PC-9 (cell line): ENCODE measurements around the gene SRSF1. TPM values are rescaled to one million over a fixed set of nuclear protein-coding genes. Genes with fewer than 3 reads are reported as not detected.

Source experiments
- BruUV-seq: library from RNA; stranded (reverse); fragments of 400-500 nt; replicated peaks from 2 replicates; lab custom pipeline; 2021; lab: Mats Ljungman, UMichigan
- CTCF ChIA-PET: fragments of 300-600 bp; sonication (Branson Sonifier 250); formaldehyde crosslinking; loops from one replicate; lab custom pipeline; 2022; ENCODE audit warnings: antibody characterized with exemption; lab: Charles Lee
- POLR2A ChIA-PET: fragments of 300-600 bp; sonication (Branson Sonifier 250); formaldehyde crosslinking; loops from one replicate; lab custom pipeline; 2022; ENCODE audit warnings: antibody characterized with exemption; ENCODE audit not compliant: unreplicated experiment; lab: Charles Lee
- DNase-seq, 2 experiments: peaks; one replicate each; pipeline versions ENCODE4 v3.0.0 to v3.0.0-alpha.2; 2015 to 2022; ENCODE audit warnings: mixed read lengths in 1 of 2
- H2AFZ ChIP-seq: fragments of 200-600 bp; sonication (generic); 2 replicates; pipeline ENCODE4 v1.8.1; 2017; ENCODE audit warnings: antibody characterized with exemption
- H3F3A ChIP-seq: fragments of 200-600 bp; sonication (generic); 2 replicates; pipeline ENCODE4 v1.8.1; 2017; ENCODE audit warnings: antibody characterized with exemption, mild to moderate bottlenecking, low read depth; ENCODE audit not compliant: insufficient read depth
- H3K27ac ChIP-seq: fragments of 200-600 bp; sonication (generic); 2 replicates; pipeline ENCODE4 v1.6.1; 2016; ENCODE audit warnings: mixed run types
- H3K27me3 ChIP-seq: fragments of 200-600 bp; sonication (generic); 2 replicates; pipeline ENCODE4 v1.6.1; 2016; ENCODE audit warnings: low read depth, mixed run types; ENCODE audit not compliant: insufficient read depth
- H3K36me3 ChIP-seq: fragments of 200-600 bp; sonication (generic); 2 replicates; pipeline ENCODE4 v1.6.1; 2016; ENCODE audit warnings: low read depth, mixed run types
- H3K4me1 ChIP-seq: fragments of 200-600 bp; sonication (generic); replicated peaks from 2 replicates; pipeline ENCODE4 v1.6.1; 2016; ENCODE audit warnings: mixed run types; ENCODE audit not compliant: insufficient read depth
- H3K4me2 ChIP-seq: fragments of 200-600 bp; sonication (generic); 2 replicates; pipeline ENCODE4 v1.6.1; 2017; ENCODE audit warnings: mixed run types
- H3K4me3 ChIP-seq: fragments of 200-600 bp; sonication (generic); 2 replicates; pipeline ENCODE4 v1.6.1; 2016; ENCODE audit warnings: mixed run types
- H3K79me2 ChIP-seq: fragments of 200-600 bp; sonication (generic); 2 replicates; pipeline ENCODE4 v1.6.1; 2017; ENCODE audit warnings: low read depth, mixed run types
- H3K9me2 ChIP-seq: fragments of 200-600 bp; sonication (generic); 2 replicates; pipeline ENCODE4 v1.8.1; 2017; ENCODE audit warnings: mild to moderate bottlenecking; ENCODE audit not compliant: insufficient read depth
- H3K9me3 ChIP-seq: fragments of 200-600 bp; sonication (generic); 2 replicates; pipeline ENCODE4 v1.8.1; 2016; ENCODE audit warnings: low read depth; ENCODE audit not compliant: insufficient read depth
- H4K20me1 ChIP-seq: fragments of 200-600 bp; sonication (generic); 2 replicates; pipeline ENCODE4 v1.8.1; 2017; ENCODE audit not compliant: insufficient read depth
- CTCF ChIP-seq: fragments of 200-600 bp; sonication (generic); conservative IDR thresholded peaks from 2 replicates; pipeline ENCODE4 v1.6.1; 2017; ENCODE audit warnings: mixed run types, antibody characterized with exemption, mild to moderate bottlenecking, moderate library complexity
- EZH2 ChIP-seq: fragments of 200-600 bp; sonication (generic); IDR thresholded peaks from 2 replicates; pipeline ENCODE4 v1.8.0; 2017; ENCODE audit warnings: antibody characterized with exemption, low read depth
- intact Hi-C: fragments of 100-400 bp; cut with micrococcal nuclease; formaldehyde crosslinking; loops from one replicate; pipeline ENCODE4 v1.10.0; 2022; ENCODE audit not compliant: unreplicated experiment
- total RNA-seq: library from RNA; stranded (reverse); gene quantifications from 2 replicates; pipeline ENCODE4 v1.2.3, GENCODE V29; 2021

SRSF1 gene
- total RNA-seq, 1 experiment from 2014 or later, result 278 TPM

- H3K27ac ChIP-seq, result peak overlapping the region; percentile 95; the same call in 1 of the 2 replicates
- no peaks in the 10 kb centered on the region for H3K27me3 ChIP-seq
- TF ChIP-seq CTCF, result no peak
- no peak for TF ChIP-seq EZH2
- ChIA-PET POLR2A (interaction anchor here (0.5 to 1.3 kb wide), 10 partner anchors 9 to 1326 kb away, joined by 3 to 9 read pairs (median 4); no protein-coding TSS in a partner anchor), CTCF (interaction anchor here (0.5 to 1.0 kb wide), 4 partner anchors 9 to 1089 kb away, joined by 3 to 5 read pairs (median 3); no protein-coding TSS in a partner anchor)
- peaks cover 31% of the 10 kb centered on the region for H3K36me3 ChIP-seq
- peak overlapping the region; percentile 92 for H2AFZ ChIP-seq
- H3K4me2 ChIP-seq, result peak overlapping the region; percentile 97
- intact Hi-C loops, result loop anchor here (1.0 to 10.0 kb wide), 4 partner anchors 15 to 763 kb away; no protein-coding TSS in a partner anchor
- no peaks in the 10 kb centered on the region for H3K9me3 ChIP-seq
- no peak for DNase-seq
- no peaks in the 10 kb centered on the region for H3K9me2 ChIP-seq
- peaks cover 32% of the 10 kb centered on the region for H4K20me1 ChIP-seq
- H3F3A ChIP-seq, result peaks cover 44% of the 10 kb centered on the region
- H3K4me1 ChIP-seq, result peaks cover 35% of the 10 kb centered on the region
- peaks cover 57% of the 10 kb centered on the region for H3K79me2 ChIP-seq
- H3K4me3 ChIP-seq, result peak overlapping the region; percentile 95
- BruUV-seq, result TSS peak; percentile 75
These were observed 998 bp upstream of the SRSF1 start for GRCh38 chr17:58007781-58008706.

DNA sequence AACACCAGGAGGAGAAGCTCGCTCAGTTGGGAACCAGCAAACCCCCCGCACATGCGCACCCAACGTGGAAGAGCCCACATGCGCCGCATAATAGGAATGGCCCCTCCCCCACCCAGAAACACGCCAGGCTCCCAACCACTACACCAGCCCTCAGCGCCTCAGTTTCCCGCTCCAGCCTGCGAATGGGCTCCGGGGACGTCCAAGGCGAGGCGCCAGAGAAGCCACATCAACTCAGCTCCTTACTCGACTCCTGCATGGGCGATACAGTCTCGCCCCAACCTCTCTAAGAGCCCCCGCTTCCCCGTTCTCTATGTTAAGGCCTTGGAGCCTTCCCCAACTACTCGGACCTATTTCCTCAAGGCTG lies 504 bp downstream of the SRSF1 start:
- ChIA-PET CTCF (interaction anchor here (0.6 to 1.3 kb wide), 4 partner anchors 10 to 311 kb away, joined by 3 to 5 read pairs (median 4); no protein-coding TSS in a partner anchor), POLR2A (interaction anchor here (0.6 to 1.3 kb wide), 2 partner anchors 54 to 183 kb away, joined by 6 read pairs; no protein-coding TSS in a partner anchor)
- Histone ChIP-seq H3K9me2 (no peaks in the 10 kb centered on the region), H3F3A (peaks cover 60% of the 10 kb centered on the region), H3K4me1 (peaks cover 38% of the 10 kb centered on the region), H3K36me3 (peaks cover 46% of the 10 kb centered on the region), H3K27me3 (no peaks in the 10 kb centered on the region), H3K4me2 (peak overlapping the region; percentile 97), H3K27ac (peak overlapping the region; percentile 95), H3K4me3 (peak overlapping the region; percentile 95), H4K20me1 (peaks cover 47% of the 10 kb centered on the region), H3K79me2 (peaks cover 68% of the 10 kb centered on the region), H2AFZ (peak overlapping the region; percentile 92), H3K9me3 (no peaks in the 10 kb centered on the region)
- TF ChIP-seq EZH2 (no peak), CTCF (0 out of 2 replicates have a peak, but pooled peaks have one; percentile 16)
- intact Hi-C loops, result loop anchor here (10.0 kb wide), 1 partner anchor 762 kb away; no protein-coding TSS in a partner anchor
- peak in 1 of 2 experiments; percentile 59 for DNase-seq
- no TSS peak for BruUV-seq
